ENCODE results near the gene STK32C. TPM values are rescaled to one million over a fixed set of nuclear protein-coding genes. Genes with fewer than 3 reads are reported as not detected.
A peak's percentile ranks its signal among the peaks of the same experiment; 100 is the strongest.

The STK32C gene
- total RNA-seq, 1 donor from 2014 or later, result 69.2 TPM

- DNase-seq, result no peak
- Mint-ChIP-seq H3K27ac (ENCODE audit: unreplicated experiment) (no peak overlapping the region), H3K4me1 (ENCODE audit: low read depth, unreplicated experiment) (peaks cover 39% of the 10 kb centered on the region), H3K4me3 (ENCODE audit: unreplicated experiment) (no peak overlapping the region), H3K36me3 (ENCODE audit: unreplicated experiment) (peaks cover 5% of the 10 kb centered on the region), H3K9me3 (ENCODE audit: unreplicated experiment) (peaks cover 19% of the 10 kb centered on the region), H3K27me3 (ENCODE audit: unreplicated experiment) (peaks cover 11% of the 10 kb centered on the region)
- TF ChIP-seq CTCF (IDR thresholded peaks at IDR 0.05; ENCODE audit: partially characterized antibody, unreplicated experiment), result no peak
Measured at GRCh38 chr10:132275426-132276178, 32.1 kb downstream of the STK32C start.

GRCh38 chr10:132274986-132275385 is 32.8 kb downstream of the STK32C start:
- Mint-ChIP-seq H3K36me3 (ENCODE audit: unreplicated experiment) (peaks cover 5% of the 10 kb centered on the region), H3K4me1 (ENCODE audit: low read depth, unreplicated experiment) (peaks cover 39% of the 10 kb centered on the region), H3K27me3 (ENCODE audit: unreplicated experiment) (peaks cover 8% of the 10 kb centered on the region), H3K27ac (ENCODE audit: unreplicated experiment) (no peak overlapping the region), H3K4me3 (ENCODE audit: unreplicated experiment) (no peak overlapping the region), H3K9me3 (ENCODE audit: unreplicated experiment) (peaks cover 15% of the 10 kb centered on the region)
- TF ChIP-seq CTCF (IDR thresholded peaks at IDR 0.05; ENCODE audit: partially characterized antibody, unreplicated experiment), result no peak
- DNase-seq, result no peak

- no peak overlapping the region for H3K4me3 Mint-ChIP-seq (ENCODE audit: unreplicated experiment)
- H3K27me3 Mint-ChIP-seq (ENCODE audit: unreplicated experiment), result peaks cover 8% of the 10 kb centered on the region
- H3K9me3 Mint-ChIP-seq (ENCODE audit: unreplicated experiment), result peaks cover 15% of the 10 kb centered on the region
- H3K4me1 Mint-ChIP-seq (ENCODE audit: low read depth, unreplicated experiment), result peaks cover 37% of the 10 kb centered on the region
- DNase-seq, result no peak
- no peak overlapping the region for H3K27ac Mint-ChIP-seq (ENCODE audit: unreplicated experiment)
- peaks cover 5% of the 10 kb centered on the region for H3K36me3 Mint-ChIP-seq (ENCODE audit: unreplicated experiment)
- no peak for TF ChIP-seq CTCF (IDR thresholded peaks at IDR 0.05; ENCODE audit: partially characterized antibody, unreplicated experiment)
Measured at GRCh38 chr10:132274581-132274980, 33.2 kb downstream of the STK32C start.

GRCh38 chr10:132273966-132274365 is 33.8 kb downstream of the STK32C start:
- Mint-ChIP-seq H3K9me3 (ENCODE audit: unreplicated experiment) (peaks cover 12% of the 10 kb centered on the region), H3K4me1 (ENCODE audit: low read depth, unreplicated experiment) (peaks cover 37% of the 10 kb centered on the region), H3K36me3 (ENCODE audit: unreplicated experiment) (peaks cover 5% of the 10 kb centered on the region), H3K4me3 (ENCODE audit: unreplicated experiment) (no peak overlapping the region), H3K27ac (ENCODE audit: unreplicated experiment) (no peak overlapping the region), H3K27me3 (ENCODE audit: unreplicated experiment) (peaks cover 9% of the 10 kb centered on the region)
- no peak for TF ChIP-seq CTCF (IDR thresholded peaks at IDR 0.05; ENCODE audit: partially characterized antibody, unreplicated experiment)
- DNase-seq, result no peak

- Mint-ChIP-seq H3K27me3 (ENCODE audit: unreplicated experiment) (peaks cover 11% of the 10 kb centered on the region), H3K9me3 (ENCODE audit: unreplicated experiment) (peaks cover 14% of the 10 kb centered on the region), H3K36me3 (ENCODE audit: unreplicated experiment) (peaks cover 5% of the 10 kb centered on the region), H3K27ac (ENCODE audit: unreplicated experiment) (peak overlapping the region; percentile 2), H3K4me1 (ENCODE audit: low read depth, unreplicated experiment) (peaks cover 39% of the 10 kb centered on the region), H3K4me3 (ENCODE audit: unreplicated experiment) (no peak overlapping the region)
- DNase-seq, result no peak
- no peak for TF ChIP-seq CTCF (IDR thresholded peaks at IDR 0.05; ENCODE audit: partially characterized antibody, unreplicated experiment)
Measured at GRCh38 chr10:132273304-132273944, 34.3 kb downstream of the STK32C start.

All from glutamatergic neuron (in vitro differentiated cells).